Ectodermal cell (in vitro differentiated cells): ENCODE data around the gene SNX9.
A peak's percentile ranks its signal among the peaks of the same experiment; 100 is the strongest.

Experiments used
- H3K27ac ChIP-seq: 2 replicates; pipeline ENCODE4 v1.7.0; 2013; ENCODE audit warnings: mild to moderate bottlenecking, low read depth, low read length; ENCODE audit not compliant: insufficient read depth, poor library complexity, severe bottlenecking
- H3K27me3 ChIP-seq: 2 replicates; pipeline ENCODE4 v1.7.0; 2013; ENCODE audit warnings: mild to moderate bottlenecking, low read length; ENCODE audit not compliant: insufficient read depth, control insufficient read depth, poor library complexity, severe bottlenecking
- H3K36me3 ChIP-seq: one replicate; pipeline ENCODE4 v1.7.0; 2013; ENCODE audit warnings: low read length; ENCODE audit not compliant: control insufficient read depth, insufficient read depth
- H3K4me1 ChIP-seq: one replicate; pipeline ENCODE4 v1.7.0; 2013; ENCODE audit warnings: low read length; ENCODE audit not compliant: control insufficient read depth, insufficient read depth
- H3K4me3 ChIP-seq: 2 replicates; pipeline ENCODE4 v1.7.0; 2013; ENCODE audit warnings: low read depth, low read length, control low read depth; ENCODE audit not compliant: insufficient read depth
- H3K9me3 ChIP-seq: 2 replicates; pipeline ENCODE4 v1.7.0; 2013; ENCODE audit warnings: mild to moderate bottlenecking, low read length, moderate library complexity; ENCODE audit not compliant: control insufficient read depth
- WGBS, 2 experiments: methylation state at CpG; one replicate each; pipeline ENCODE4 v1.1.7; 2013; ENCODE audit warnings: missing lambda C conversion rate in 2 of 2; 5-methylcytosine and 5-hydroxymethylcytosine counted together

The SNX9 gene

GRCh38 chr6:157831424-157832249 lies 8.6 kb downstream of the SNX9 start:
- no peaks in the 10 kb centered on the region for H3K36me3 ChIP-seq
- 24 to 27% methylated on average over 3 of the region's 3 CpGs for WGBS, 2 experiments
- H3K27me3 ChIP-seq = no peaks in the 10 kb centered on the region
- peaks cover 33% of the 10 kb centered on the region for H3K4me1 ChIP-seq
- H3K4me3 ChIP-seq = no peak overlapping the region
- peak overlapping the region; percentile 64 for H3K27ac ChIP-seq
- H3K9me3 ChIP-seq = no peaks in the 10 kb centered on the region

GRCh38 chr6:157832250-157832967 lies 9.4 kb downstream of the SNX9 start:
- H3K27me3 ChIP-seq = no peaks in the 10 kb centered on the region
- H3K4me3 ChIP-seq = no peak overlapping the region
- no peak overlapping the region for H3K27ac ChIP-seq
- peaks cover 33% of the 10 kb centered on the region for H3K4me1 ChIP-seq
- no peaks in the 10 kb centered on the region for H3K9me3 ChIP-seq
- 64 to 69% methylated on average over 3 of the region's 3 CpGs for WGBS, 2 experiments
- no peaks in the 10 kb centered on the region for H3K36me3 ChIP-seq

- H3K4me3 ChIP-seq = no peak overlapping the region
- WGBS, 2 experiments = 92 to 93% methylated on average over 5 to 6 of the region's 6 CpGs
- peaks cover 33% of the 10 kb centered on the region for H3K4me1 ChIP-seq
- no peaks in the 10 kb centered on the region for H3K9me3 ChIP-seq
- H3K27me3 ChIP-seq = no peaks in the 10 kb centered on the region
- H3K27ac ChIP-seq = no peak overlapping the region
- no peaks in the 10 kb centered on the region for H3K36me3 ChIP-seq
Observed at GRCh38 chr6:157834549-157834948, 11.5 kb downstream of the SNX9 start.

- no peaks in the 10 kb centered on the region for H3K36me3 ChIP-seq
- 89 to 93% methylated on average over 5 of the region's 5 CpGs for WGBS, 2 experiments
- peaks cover 3% of the 10 kb centered on the region for H3K4me1 ChIP-seq
- no peaks in the 10 kb centered on the region for H3K9me3 ChIP-seq
- no peak overlapping the region for H3K27ac ChIP-seq
- H3K27me3 ChIP-seq = no peaks in the 10 kb centered on the region
- no peak overlapping the region for H3K4me3 ChIP-seq
Observed at GRCh38 chr6:157838718-157839430, 15.8 kb downstream of the SNX9 start.

GRCh38 chr6:157839606-157840005 lies 16.6 kb downstream of the SNX9 start:
- Histone ChIP-seq H3K36me3 (no peaks in the 10 kb centered on the region), H3K27ac (no peak overlapping the region), H3K27me3 (no peaks in the 10 kb centered on the region), H3K4me3 (no peak overlapping the region), H3K4me1 (no peaks in the 10 kb centered on the region), H3K9me3 (no peaks in the 10 kb centered on the region)
- 93 to 96% methylated on average over 4 to 5 of the region's 5 CpGs for WGBS, 2 experiments

GRCh38 chr6:157840261-157840660 lies 17.2 kb downstream of the SNX9 start:
- 51 to 57% methylated on average over 2 of the region's 2 CpGs for WGBS, 2 experiments
- H3K4me3 ChIP-seq = no peak overlapping the region
- H3K27ac ChIP-seq = no peak overlapping the region

GRCh38 chr6:157840776-157841175 lies 17.7 kb downstream of the SNX9 start:
- WGBS, 2 experiments = 92 to 94% methylated on average over 6 of the region's 6 CpGs
- Histone ChIP-seq H3K27me3 (no peaks in the 10 kb centered on the region), H3K36me3 (no peaks in the 10 kb centered on the region), H3K9me3 (no peaks in the 10 kb centered on the region), H3K27ac (no peak overlapping the region), H3K4me1 (peaks cover 1% of the 10 kb centered on the region), H3K4me3 (no peak overlapping the region)

More at GRCh38 chr6:157840261-157840660, 17.2 kb downstream of the SNX9 start:
- Histone ChIP-seq H3K9me3 (no peaks in the 10 kb centered on the region), H3K27me3 (no peaks in the 10 kb centered on the region), H3K36me3 (no peaks in the 10 kb centered on the region), H3K4me1 (no peaks in the 10 kb centered on the region)

GRCh38 chr6:157841211-157841840 lies 18.3 kb downstream of the SNX9 start:
- H3K36me3 ChIP-seq = no peaks in the 10 kb centered on the region
- 94 to 95% methylated on average over 2 of the region's 2 CpGs for WGBS, 2 experiments
- H3K9me3 ChIP-seq = no peaks in the 10 kb centered on the region
- no peaks in the 10 kb centered on the region for H3K27me3 ChIP-seq
- no peak overlapping the region for H3K4me3 ChIP-seq
- H3K4me1 ChIP-seq = peaks cover 3% of the 10 kb centered on the region
- no peak overlapping the region for H3K27ac ChIP-seq

- Histone ChIP-seq H3K27ac (no peak overlapping the region), H3K4me1 (peaks cover 3% of the 10 kb centered on the region), H3K9me3 (no peaks in the 10 kb centered on the region), H3K4me3 (no peak overlapping the region), H3K27me3 (no peaks in the 10 kb centered on the region), H3K36me3 (no peaks in the 10 kb centered on the region)
- 93 to 96% methylated on average over 4 of the region's 4 CpGs for WGBS, 2 experiments
Observed at GRCh38 chr6:157842212-157842611, 19.2 kb downstream of the SNX9 start.
